Stimulated activated memory B cell treated with anti-CD40 and anti-IgM and Interleukin-4, amounts not matched to agents 10 μg/mL and 1 μg/mL and 100 μg/mL, for 72 hours (primary cell): ENCODE data around the gene ARHGEF35.
"Not testable (repeated sequence)": the region's sequence is repeated elsewhere in the genome, so short reads cannot be mapped to it uniquely, and the experiment has no call there.

ENCODE experiments used
- ATAC-seq: fragments of 150-1000 bp; cut with Tn5 transposase; 2 replicates; pipeline ENCODE4 v1.10.0; 2021
- H3K27ac Mint-ChIP-seq: one replicate; pipeline ENCODE4 v1.8.0; 2022; ENCODE audit warnings: mild to moderate bottlenecking, mixed read lengths
- H3K27me3 Mint-ChIP-seq: one replicate; pipeline ENCODE4 v1.8.0; 2022; ENCODE audit warnings: mixed read lengths
- H3K36me3 Mint-ChIP-seq: one replicate; pipeline ENCODE4 v1.8.0; 2022; ENCODE audit warnings: mixed read lengths
- H3K4me1 Mint-ChIP-seq: one replicate; pipeline ENCODE4 v1.8.0; 2022; ENCODE audit warnings: mixed read lengths
- H3K4me3 Mint-ChIP-seq: one replicate; pipeline ENCODE4 v1.8.0; 2022; ENCODE audit warnings: mild to moderate bottlenecking, moderate library complexity, mixed read lengths
- H3K9me3 Mint-ChIP-seq: one replicate; pipeline ENCODE4 v1.8.0; 2022; ENCODE audit warnings: mixed read lengths

The ARHGEF35 gene

GRCh38 chr7:144195212-144195872, at the start of gene ARHGEF35:
Gene ARHGEF35, minus strand, starts transcription at chr7:144195833. Its CDS starts 7,450 bp downstream, at chr7:144188383.
- H3K4me1 Mint-ChIP-seq, H3K4me3 Mint-ChIP-seq, H3K9me3 Mint-ChIP-seq, H3K27me3 Mint-ChIP-seq, H3K27ac Mint-ChIP-seq, H3K36me3 Mint-ChIP-seq: not testable (repeated sequence)
- peak; percentile 79 for ATAC-seq

GRCh38 chr7:144245372-144245771, 49.7 kb upstream of the ARHGEF35 start:
- H3K27ac Mint-ChIP-seq, H3K4me1 Mint-ChIP-seq, H3K36me3 Mint-ChIP-seq, H3K4me3 Mint-ChIP-seq, H3K27me3 Mint-ChIP-seq, H3K9me3 Mint-ChIP-seq: not testable (repeated sequence)
- ATAC-seq = peak; percentile 28

GRCh38 chr7:144239365-144239764, 43.7 kb upstream of the ARHGEF35 start, which contains the start of gene OR2A42:
Gene OR2A42, minus strand, starts transcription at chr7:144239605. Its CDS starts 6,762 bp downstream, at chr7:144232843.
- H3K4me3 Mint-ChIP-seq, H3K9me3 Mint-ChIP-seq, H3K4me1 Mint-ChIP-seq, H3K27me3 Mint-ChIP-seq, ATAC-seq, H3K27ac Mint-ChIP-seq, H3K36me3 Mint-ChIP-seq: not testable (repeated sequence)

GRCh38 chr7:144238530-144239082, 43.0 kb upstream of the ARHGEF35 start:
- H3K27ac Mint-ChIP-seq, H3K4me3 Mint-ChIP-seq, H3K9me3 Mint-ChIP-seq, H3K4me1 Mint-ChIP-seq, H3K36me3 Mint-ChIP-seq, H3K27me3 Mint-ChIP-seq: not testable (repeated sequence)
- ATAC-seq = peak; percentile 29

GRCh38 chr7:144233039-144233438, 37.4 kb upstream of the ARHGEF35 start:
- ATAC-seq, H3K4me3 Mint-ChIP-seq, H3K27me3 Mint-ChIP-seq, H3K36me3 Mint-ChIP-seq, H3K4me1 Mint-ChIP-seq, H3K27ac Mint-ChIP-seq, H3K9me3 Mint-ChIP-seq: not testable (repeated sequence)

GRCh38 chr7:144231027-144231426, 35.4 kb upstream of the ARHGEF35 start:
- not testable (repeated sequence) for ATAC-seq, H3K27ac Mint-ChIP-seq, H3K4me1 Mint-ChIP-seq, H3K36me3 Mint-ChIP-seq, H3K9me3 Mint-ChIP-seq, H3K27me3 Mint-ChIP-seq, H3K4me3 Mint-ChIP-seq

GRCh38 chr7:144228810-144229209, 33.2 kb upstream of the ARHGEF35 start:
- not testable (repeated sequence) for H3K4me3 Mint-ChIP-seq, H3K4me1 Mint-ChIP-seq, H3K27ac Mint-ChIP-seq, ATAC-seq, H3K9me3 Mint-ChIP-seq, H3K27me3 Mint-ChIP-seq, H3K36me3 Mint-ChIP-seq

- not testable (repeated sequence) for H3K27me3 Mint-ChIP-seq, H3K9me3 Mint-ChIP-seq, H3K4me1 Mint-ChIP-seq, H3K27ac Mint-ChIP-seq, H3K36me3 Mint-ChIP-seq, ATAC-seq, H3K4me3 Mint-ChIP-seq
These were observed 31.2 kb upstream of the ARHGEF35 start for GRCh38 chr7:144226866-144227265.

- H3K27me3 Mint-ChIP-seq, ATAC-seq, H3K4me1 Mint-ChIP-seq: not testable (repeated sequence)
These were observed 28.0 kb upstream of the ARHGEF35 start for GRCh38 chr7:144223675-144224074.

GRCh38 chr7:144220531-144220930, 24.9 kb upstream of the ARHGEF35 start:
- H3K36me3 Mint-ChIP-seq, H3K27ac Mint-ChIP-seq, ATAC-seq, H3K27me3 Mint-ChIP-seq, H3K4me1 Mint-ChIP-seq, H3K9me3 Mint-ChIP-seq, H3K4me3 Mint-ChIP-seq: not testable (repeated sequence)

More at GRCh38 chr7:144223675-144224074, 28.0 kb upstream of the ARHGEF35 start:
- H3K36me3 Mint-ChIP-seq, H3K27ac Mint-ChIP-seq, H3K9me3 Mint-ChIP-seq, H3K4me3 Mint-ChIP-seq: not testable (repeated sequence)

GRCh38 chr7:144219149-144219548, 23.5 kb upstream of the ARHGEF35 start:
- not testable (repeated sequence) for H3K4me3 Mint-ChIP-seq, H3K27ac Mint-ChIP-seq, H3K9me3 Mint-ChIP-seq, H3K36me3 Mint-ChIP-seq, H3K4me1 Mint-ChIP-seq, H3K27me3 Mint-ChIP-seq
- ATAC-seq = peak; percentile 3

- not testable (repeated sequence) for H3K9me3 Mint-ChIP-seq, H3K36me3 Mint-ChIP-seq, H3K27me3 Mint-ChIP-seq, ATAC-seq, H3K4me1 Mint-ChIP-seq, H3K4me3 Mint-ChIP-seq, H3K27ac Mint-ChIP-seq
These were observed 22.9 kb upstream of the ARHGEF35 start for GRCh38 chr7:144218581-144218980.

GRCh38 chr7:144217200-144217599, 21.6 kb upstream of the ARHGEF35 start:
- H3K27ac Mint-ChIP-seq, H3K27me3 Mint-ChIP-seq, H3K9me3 Mint-ChIP-seq, H3K4me3 Mint-ChIP-seq, H3K36me3 Mint-ChIP-seq, H3K4me1 Mint-ChIP-seq: not testable (repeated sequence)
- ATAC-seq = peak; percentile 35

- not testable (repeated sequence) for H3K9me3 Mint-ChIP-seq, H3K4me3 Mint-ChIP-seq, H3K36me3 Mint-ChIP-seq, H3K27ac Mint-ChIP-seq, ATAC-seq, H3K4me1 Mint-ChIP-seq, H3K27me3 Mint-ChIP-seq
These were observed 9.7 kb upstream of the ARHGEF35 start for GRCh38 chr7:144205306-144205705.

GRCh38 chr7:144203086-144203485, 7.5 kb upstream of the ARHGEF35 start:
- H3K27me3 Mint-ChIP-seq, H3K9me3 Mint-ChIP-seq, H3K27ac Mint-ChIP-seq, H3K36me3 Mint-ChIP-seq, ATAC-seq, H3K4me1 Mint-ChIP-seq, H3K4me3 Mint-ChIP-seq: not testable (repeated sequence)

GRCh38 chr7:144201978-144202377, 6.3 kb upstream of the ARHGEF35 start:
- H3K27ac Mint-ChIP-seq, H3K9me3 Mint-ChIP-seq, H3K4me3 Mint-ChIP-seq, H3K36me3 Mint-ChIP-seq, H3K4me1 Mint-ChIP-seq, H3K27me3 Mint-ChIP-seq: not testable (repeated sequence)
- peak; percentile 31 for ATAC-seq

- not testable (repeated sequence) for H3K27me3 Mint-ChIP-seq, ATAC-seq, H3K4me3 Mint-ChIP-seq
These were observed 3.3 kb upstream of the ARHGEF35 start for GRCh38 chr7:144198934-144199333.

More at GRCh38 chr7:144198934-144199333, 3.3 kb upstream of the ARHGEF35 start:
- H3K9me3 Mint-ChIP-seq, H3K27ac Mint-ChIP-seq, H3K36me3 Mint-ChIP-seq, H3K4me1 Mint-ChIP-seq: not testable (repeated sequence)
